Activated naive CD4-positive, alpha-beta T cell treated with anti-CD3 and anti-CD28 coated beads, Interleukin-2, amount 50 U/mL, for 72 hours (primary cell): ENCODE results near the gene CDC45. TPM values are rescaled to one million over a fixed set of nuclear protein-coding genes. Genes with fewer than 3 reads are reported as not detected.

Experiments used
- ATAC-seq, 2 donors: fragments of 150-1000 bp; cut with Tn5 transposase; 2 replicates each; pipeline ENCODE4 v1.10.0; 2021; ENCODE audit warnings: mild to moderate bottlenecking in 2 of 2, moderate library complexity in 2 of 2
- DNase-seq, 2 donors: peaks; one replicate each; pipeline ENCODE4 v3.0.0; 2021 to 2022; ENCODE audit warnings: low spot score in 2 of 2
- H3K27ac Mint-ChIP-seq, 2 donors: one replicate each; pipeline ENCODE4 v1.8.0; 2022; ENCODE audit warnings: mild to moderate bottlenecking in 2 of 2, mixed read lengths in 2 of 2
- H3K36me3 Mint-ChIP-seq, 2 donors: one replicate each; pipeline ENCODE4 v1.8.0; 2022; ENCODE audit warnings: mixed read lengths in 2 of 2
- H3K9me3 Mint-ChIP-seq, 2 donors: one replicate each; pipeline ENCODE4 v1.8.0; 2022; ENCODE audit warnings: mixed read lengths in 2 of 2
- total RNA-seq, 2 donors: library from RNA; stranded (reverse); gene quantifications; one replicate each; pipeline ENCODE4 v1.2.3, GENCODE V29; 2022

CDC45 gene
- total RNA-seq, 2 donors from 2014 or later: 92.1 to 99.7 TPM

DNA sequence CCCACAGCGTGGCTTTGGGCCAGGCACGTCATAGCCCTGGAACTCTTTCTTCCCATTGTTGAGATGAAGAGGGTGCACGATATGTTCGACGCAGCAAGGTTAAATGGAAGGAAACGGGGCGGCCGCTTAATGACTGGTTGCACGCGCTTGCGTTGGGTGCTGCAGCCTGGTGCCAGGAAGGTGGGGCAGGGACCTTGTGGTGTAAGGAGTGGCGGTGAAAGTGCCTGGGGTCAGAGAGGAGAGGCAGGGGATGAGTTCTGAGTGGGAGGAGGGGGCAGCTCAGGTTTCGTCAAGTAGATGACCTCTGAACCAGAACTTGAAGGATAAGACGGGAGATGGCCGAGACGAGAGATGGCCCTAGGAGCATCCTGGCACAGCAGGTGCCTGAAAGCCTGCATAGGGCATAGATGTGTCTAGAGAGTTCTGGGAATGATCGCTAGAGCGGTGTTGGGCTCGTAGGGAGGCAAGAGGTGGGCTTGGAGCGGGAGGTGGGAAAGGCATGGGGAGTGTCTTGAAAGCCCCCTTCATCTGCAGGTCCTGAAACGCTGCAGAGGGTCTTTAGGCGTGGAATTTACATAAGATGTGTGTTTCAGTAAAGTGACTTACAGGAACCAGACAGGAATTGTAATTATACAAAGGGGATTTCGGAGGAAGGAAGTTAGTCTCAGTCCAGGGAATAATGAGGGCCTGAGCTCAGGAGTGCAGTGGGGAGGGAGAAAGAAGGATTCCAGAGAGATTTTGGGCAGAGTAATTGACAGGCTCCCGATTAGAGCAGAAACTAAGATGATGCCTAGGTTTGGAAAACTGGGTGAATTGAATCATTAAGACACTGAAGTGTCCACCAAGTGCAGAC, 87.7 kb downstream of the CDC45 start:
- no peak for DNase-seq
- H3K9me3 Mint-ChIP-seq: peaks cover 0 to 5% of the 10 kb centered on the region in 2 donors
- ATAC-seq: no peak
- H3K27ac Mint-ChIP-seq: no peak overlapping the region
- H3K36me3 Mint-ChIP-seq: no peaks in the 10 kb centered on the region

GRCh38 chr22:19568337-19569275, 88.9 kb downstream of the CDC45 start:
- H3K36me3 Mint-ChIP-seq: no peaks in the 10 kb centered on the region
- ATAC-seq: no peak
- DNase-seq: no peak
- peaks cover 0 to 5% of the 10 kb centered on the region in 2 donors for H3K9me3 Mint-ChIP-seq
- no peak overlapping the region for H3K27ac Mint-ChIP-seq

DNA sequence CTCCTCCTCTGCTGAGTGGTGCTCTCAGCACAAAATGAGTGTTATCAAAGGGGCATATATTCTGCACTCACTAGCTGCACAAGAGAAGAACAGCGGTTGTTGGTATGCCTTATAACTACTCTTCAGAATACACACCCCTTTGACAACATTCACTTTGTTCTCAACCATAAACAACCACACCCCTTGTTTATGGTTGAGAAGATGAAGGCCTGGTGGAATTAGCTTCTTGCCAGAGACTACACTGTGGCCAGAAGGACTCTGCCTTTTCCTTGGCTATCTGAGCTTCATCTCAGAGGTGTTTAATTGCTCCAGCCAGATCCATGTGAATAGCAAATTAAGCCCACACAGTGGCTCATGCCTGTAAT, 89.5 kb downstream of the CDC45 start:
- Mint-ChIP-seq H3K36me3 (no peaks in the 10 kb centered on the region), H3K9me3 (no peaks in the 10 kb centered on the region), H3K27ac (peak overlapping the region in 1 of 2 donors; percentile 41)
- DNase-seq (no peak), ATAC-seq (no peak)

- DNase-seq (no peak), ATAC-seq (no peak)
- Mint-ChIP-seq H3K27ac (no peak overlapping the region), H3K36me3 (no peaks in the 10 kb centered on the region), H3K9me3 (no peaks in the 10 kb centered on the region)
These were observed 90.3 kb downstream of the CDC45 start for GRCh38 chr22:19569976-19570375.

Other genes starting within 250 kb of the CDC45 start
- 1 to 10 TPM; 1.3 to 3.3 TPM for gene CLTCL1, start 188.2 kb upstream of the CDC45 start, total RNA-seq
- gene HIRA, start 48.2 kb upstream of the CDC45 start, total RNA-seq: 10 to 100 TPM; 18.1 to 37.0 TPM
- 10 to 100 TPM in 1 of 2 donors, 1 to 10 TPM in 1; 8.2 to 32.2 TPM for gene MRPL40, start 47.4 kb upstream of the CDC45 start, total RNA-seq
- 10 to 100 TPM; 25.7 to 26.3 TPM for gene C22orf39, start 32.2 kb upstream of the CDC45 start, total RNA-seq
- gene UFD1, start 727 bp upstream of the CDC45 start, total RNA-seq: 100 to 1,000 TPM in 1 of 2 donors, 10 to 100 TPM in 1; 81.7 to 136 TPM
- not detected for gene CLDN5, start 44.5 kb downstream of the CDC45 start, total RNA-seq
- 1 to 10 TPM in 1 of 2 donors, under 1 TPM in 1; 0.41 to 1.2 TPM for gene SEPTIN5, start 234.6 kb downstream of the CDC45 start, total RNA-seq
- gene GP1BB, start 243.6 kb downstream of the CDC45 start, total RNA-seq: not detected